ENCODE data around the gene ACSF2.
"Not testable (repeated sequence)": the region's sequence is repeated elsewhere in the genome, so short reads cannot be mapped to it uniquely, and the experiment has no call there.

DNA sequence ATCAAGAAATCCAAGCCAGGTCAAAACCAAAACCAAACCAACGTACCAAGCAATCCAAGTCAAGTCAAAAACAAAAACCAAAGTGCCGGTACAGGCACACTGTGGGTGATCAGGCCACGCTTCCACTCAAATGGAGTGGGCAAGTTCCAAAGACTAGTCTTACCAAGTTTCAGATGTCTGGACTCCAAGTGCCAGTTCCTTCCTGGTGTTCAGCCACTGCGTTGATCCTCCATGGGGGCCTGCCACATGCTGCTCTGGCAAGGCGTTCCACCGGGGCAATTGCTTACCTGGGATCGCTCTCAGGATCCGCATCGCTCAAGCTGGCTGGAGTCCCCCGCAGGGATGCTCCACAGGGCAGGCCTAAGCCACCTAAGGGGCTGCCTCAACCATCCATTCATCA is 6.4 kb upstream of the ACSF2 start:
- TF ChIP-seq POLR2AphosphoS5 (IDR thresholded peaks at IDR 0.05; ENCODE audit: low read depth, low read length); TAF1 (IDR thresholded peaks at IDR 0.05; ENCODE audit: low read depth, low read length); POLR2A (IDR thresholded peaks at IDR 0.05; ENCODE audit: low read depth, low read length); PAX5 (IDR thresholded peaks at IDR 0.05; ENCODE audit: insufficient read depth, low read length, severe bottlenecking): not testable (repeated sequence)

All from GM12891 (cell line).